DMS53 treated with DMSO at 0.1 percent for 48 hours (cell line): ENCODE data around the gene CTIF.

Source experiments
- DNase-seq: peaks from one replicate; lab custom pipeline; 2025; ENCODE audit not compliant: unreplicated experiment; lab: John Stamatoyannopoulos, UW

The CTIF gene

DNA sequence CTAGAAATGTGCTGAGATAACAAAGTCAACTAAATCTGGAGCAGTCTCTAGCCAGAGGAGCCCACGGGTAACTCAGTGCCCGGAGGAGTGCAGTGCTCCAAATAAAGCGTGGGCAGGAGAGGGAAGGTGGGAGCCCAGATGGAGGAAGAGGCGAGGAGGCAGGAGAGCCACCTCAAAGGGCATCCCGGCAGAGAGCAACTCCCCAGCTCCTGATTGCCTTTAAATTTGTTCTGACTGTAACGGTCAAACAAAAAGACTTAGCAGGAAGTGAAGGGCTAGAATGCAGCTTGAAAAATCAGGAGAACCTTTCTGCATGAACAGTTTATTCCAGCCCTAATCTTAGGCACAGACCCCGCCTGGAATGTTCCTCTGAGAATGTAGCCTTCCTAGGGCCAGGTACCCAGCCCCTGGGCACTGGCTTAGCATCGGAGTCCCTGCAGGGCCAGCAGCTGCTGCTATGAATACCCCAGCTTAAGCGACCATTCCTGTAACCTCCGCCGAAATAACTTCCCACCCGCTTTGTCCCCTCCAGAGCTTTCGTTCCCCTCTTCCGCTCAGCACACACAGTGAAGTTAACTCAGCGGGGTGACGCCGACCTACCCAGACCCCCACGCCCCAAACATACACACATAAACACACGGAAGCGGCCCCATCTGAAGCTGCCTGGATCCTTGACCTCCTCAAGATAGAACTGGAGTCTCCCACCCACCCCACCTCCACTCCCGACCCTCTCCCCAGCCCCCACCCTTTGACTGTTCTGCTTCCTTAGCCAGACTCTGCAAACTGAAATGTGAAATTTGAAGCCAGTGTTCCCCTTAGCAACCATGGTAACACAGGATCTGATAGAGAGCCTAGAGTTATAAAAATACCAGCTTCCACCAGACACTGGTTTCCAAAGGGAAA is 288.7 kb downstream of the CTIF start:
- DNase-seq: no peak

DNA sequence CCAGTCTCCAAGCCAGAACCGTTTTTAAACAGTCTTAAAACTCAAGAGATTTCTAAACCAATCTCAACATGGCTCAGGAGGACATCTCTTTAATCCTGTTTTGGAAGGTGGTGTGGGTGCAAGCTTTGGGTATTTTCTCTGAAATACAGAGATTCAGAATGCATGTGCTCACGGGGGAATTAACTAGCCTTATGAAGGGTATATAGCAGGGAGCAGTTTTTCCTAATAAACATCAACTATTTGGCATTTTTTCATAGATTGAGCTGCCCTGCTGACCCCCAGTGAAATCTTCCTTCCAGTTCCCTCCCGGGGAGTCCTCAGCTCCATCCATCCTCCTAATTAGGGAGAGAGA is 289.3 kb downstream of the CTIF start:
- no peak for DNase-seq

DNA sequence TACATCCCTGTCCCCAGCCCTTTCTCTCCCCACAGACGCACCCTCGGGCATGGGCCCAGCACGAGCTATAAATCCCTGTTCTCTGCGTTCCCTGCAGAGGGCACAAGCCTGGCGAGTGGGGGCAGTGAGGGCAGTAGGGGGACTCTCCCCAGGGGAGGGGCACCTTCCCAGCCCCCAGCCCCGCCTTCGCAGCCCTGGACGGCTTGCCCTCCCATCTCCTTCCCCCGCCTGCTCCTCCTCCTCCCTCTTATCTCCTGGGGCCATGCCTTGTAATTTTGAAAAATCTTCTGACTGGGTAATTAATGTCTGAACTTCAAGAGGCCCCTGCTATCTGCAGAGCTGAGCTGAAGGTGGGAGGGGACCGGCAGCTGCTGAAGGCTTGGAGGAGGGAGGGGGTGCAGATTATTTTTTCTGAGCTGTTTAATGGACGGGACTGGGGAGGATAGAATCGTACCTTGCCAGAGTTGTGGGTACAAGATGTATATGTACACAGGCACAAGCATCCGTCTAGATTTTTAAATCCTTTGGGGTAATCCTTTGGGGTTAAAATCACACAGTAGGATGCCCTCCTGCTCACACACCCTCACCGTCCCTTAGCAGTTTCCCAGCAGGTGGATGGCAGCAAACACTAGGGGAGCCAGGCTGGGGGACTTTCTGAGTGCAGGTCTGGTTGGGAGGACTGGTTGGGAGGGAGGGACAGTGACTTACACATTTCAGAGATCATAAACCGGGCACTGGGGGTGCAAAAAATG is 290.0 kb downstream of the CTIF start:
- DNase-seq: no peak

DNA sequence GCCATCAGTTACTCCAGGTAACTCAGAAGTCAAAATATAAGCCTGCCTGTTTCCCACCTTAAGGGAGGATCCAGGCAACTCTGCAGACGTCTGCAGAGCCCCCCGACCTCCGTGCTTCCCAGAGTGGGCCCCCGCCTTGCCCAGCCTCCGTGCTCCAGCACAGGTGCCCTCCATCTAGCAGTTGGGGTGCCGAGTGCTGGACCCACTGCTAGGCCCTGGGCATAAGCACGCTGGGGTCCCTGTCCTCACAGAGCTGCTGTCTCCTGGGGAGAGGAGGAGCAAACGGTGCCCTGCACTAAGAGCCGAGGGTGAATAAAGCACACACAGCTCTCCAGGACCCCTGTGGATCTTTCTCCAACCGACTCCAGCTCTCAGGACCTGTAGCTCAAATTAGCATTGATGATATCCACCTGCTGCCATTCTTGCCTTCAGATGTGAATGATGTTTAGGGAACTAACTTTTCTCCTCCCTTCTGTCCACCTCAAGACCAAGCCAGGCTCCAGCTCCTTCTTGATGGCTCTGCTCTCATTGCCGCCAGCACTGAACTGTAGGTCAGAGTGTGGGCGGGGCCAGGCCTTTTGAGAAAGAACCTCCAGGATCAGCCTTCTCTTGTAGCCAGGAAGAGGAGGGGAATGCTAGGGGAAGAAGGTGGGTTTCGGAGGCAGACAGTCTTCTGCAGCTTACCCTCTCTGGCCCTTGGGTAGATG is 290.8 kb downstream of the CTIF start:
- no peak for DNase-seq

DNA sequence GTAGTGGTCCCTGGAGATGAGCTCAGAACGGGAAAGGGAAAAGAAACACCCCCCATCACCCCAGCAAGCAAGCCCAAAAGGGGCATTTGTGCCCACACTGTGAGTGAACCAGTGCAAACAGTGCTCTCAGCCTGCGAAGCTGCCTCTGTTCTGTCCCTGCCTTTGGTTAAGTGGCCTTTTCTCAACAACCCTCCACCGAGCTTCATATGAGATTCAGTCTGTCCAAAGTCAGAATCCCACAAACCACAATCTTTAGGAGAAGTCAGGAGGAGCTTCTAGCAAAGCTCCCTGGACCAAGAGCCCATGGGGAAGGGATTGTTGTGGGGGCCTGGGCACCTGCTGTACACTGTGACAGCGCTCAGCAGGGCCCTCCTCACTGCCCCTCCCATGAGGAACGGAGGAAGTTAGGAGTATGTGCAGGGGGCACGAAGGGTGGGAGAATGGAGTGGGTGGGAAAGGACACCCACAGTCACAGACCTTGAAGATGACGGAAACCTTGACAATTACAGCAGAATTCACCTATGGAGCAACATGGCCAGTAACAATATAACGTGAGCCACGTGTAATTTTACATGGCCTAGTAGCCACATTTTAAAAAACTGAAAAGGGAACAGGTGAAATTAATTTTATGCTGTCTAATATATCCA is 292.4 kb downstream of the CTIF start:
- DNase-seq: no peak

DNA sequence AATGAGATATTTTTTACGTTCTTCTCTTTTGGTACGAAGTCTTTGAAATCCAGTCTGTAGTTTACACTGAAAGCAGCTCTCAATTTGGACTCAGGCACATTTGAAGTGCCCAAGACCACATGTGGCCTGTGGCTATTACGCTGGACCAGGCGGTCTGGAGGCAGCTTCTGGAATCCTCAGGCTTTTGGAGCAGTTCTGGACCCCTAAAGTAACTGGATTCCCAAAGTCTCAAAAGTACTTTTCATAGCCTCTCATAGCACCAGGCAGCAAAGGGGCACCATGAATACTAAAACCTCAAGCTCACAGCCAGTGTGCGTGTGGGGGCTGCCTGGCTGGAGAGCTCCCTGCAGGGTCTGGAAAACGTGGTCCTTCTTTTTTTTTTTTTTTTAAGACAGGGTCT is 293.0 kb downstream of the CTIF start:
- DNase-seq: no peak

DNA sequence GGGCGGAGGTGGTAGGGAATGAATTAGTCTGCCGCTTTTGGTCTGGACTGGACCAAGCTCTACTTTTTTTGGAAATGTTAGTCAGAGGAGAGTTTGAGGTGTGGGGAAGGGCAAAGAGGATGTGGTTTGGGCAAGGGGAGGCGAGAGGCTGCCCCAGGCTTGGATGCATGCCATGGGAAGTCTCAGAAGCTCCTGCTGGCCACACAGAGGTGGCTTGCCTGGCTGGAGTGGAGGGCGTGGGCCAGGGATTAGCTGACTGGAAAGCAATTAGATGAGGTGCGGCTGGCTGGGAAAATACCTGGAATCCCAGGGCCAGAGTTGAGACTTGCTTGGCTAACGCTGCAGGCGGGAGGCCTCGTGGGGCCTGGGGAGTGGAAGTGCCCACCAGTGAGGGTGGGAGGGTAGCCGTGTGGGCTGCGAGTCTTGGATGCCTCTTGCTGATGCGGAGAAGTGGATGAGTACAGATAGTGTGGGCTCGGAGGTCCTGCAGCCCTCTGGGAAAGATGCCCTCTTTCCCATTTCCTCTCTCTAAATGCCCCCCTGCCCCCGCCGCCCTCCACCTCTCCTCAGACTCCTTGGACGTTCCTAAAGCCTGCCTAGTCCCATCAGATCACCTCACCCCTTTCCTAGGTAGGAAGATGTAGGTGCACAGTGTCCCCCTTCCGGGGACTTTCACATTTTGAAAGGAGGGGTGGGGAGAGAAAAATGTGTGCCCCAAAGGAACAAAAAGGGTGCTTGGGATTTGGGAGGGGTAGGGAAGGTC is 294.3 kb downstream of the CTIF start:
- no peak for DNase-seq

DNA sequence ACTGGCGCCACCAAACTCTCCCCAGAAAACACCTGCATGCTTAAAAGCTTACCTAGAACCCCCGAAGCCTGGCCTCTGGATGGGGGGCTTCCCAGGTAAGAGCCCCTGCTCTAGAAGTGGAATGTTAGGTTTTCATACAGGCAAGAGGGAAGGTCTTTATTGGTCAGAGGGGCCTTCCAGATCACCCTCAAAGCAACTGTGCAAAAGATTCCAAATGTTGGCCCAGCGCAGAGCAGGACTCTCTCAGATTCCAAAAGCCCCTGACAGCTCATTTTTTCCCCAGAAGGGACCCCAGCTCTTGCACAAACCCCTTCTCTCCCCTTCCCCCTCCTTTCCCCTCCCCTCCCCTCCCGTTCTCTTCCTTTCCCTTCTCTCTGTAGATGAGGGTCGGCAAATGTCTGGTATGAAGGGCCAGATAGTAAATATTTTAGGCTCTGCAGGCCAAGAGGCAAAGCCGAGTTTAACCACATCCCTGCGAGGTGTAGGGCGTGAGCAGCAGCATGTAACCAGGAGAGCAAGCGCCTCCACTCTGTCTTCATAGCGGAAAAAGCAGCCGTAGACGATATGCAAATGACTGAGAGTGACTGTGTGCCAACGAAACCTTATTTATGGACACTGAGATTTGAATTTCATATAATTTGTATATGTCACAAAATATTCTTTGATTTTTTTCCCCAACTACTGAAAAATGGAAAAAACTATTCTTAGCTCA is 295.0 kb downstream of the CTIF start:
- DNase-seq: no peak

DNA sequence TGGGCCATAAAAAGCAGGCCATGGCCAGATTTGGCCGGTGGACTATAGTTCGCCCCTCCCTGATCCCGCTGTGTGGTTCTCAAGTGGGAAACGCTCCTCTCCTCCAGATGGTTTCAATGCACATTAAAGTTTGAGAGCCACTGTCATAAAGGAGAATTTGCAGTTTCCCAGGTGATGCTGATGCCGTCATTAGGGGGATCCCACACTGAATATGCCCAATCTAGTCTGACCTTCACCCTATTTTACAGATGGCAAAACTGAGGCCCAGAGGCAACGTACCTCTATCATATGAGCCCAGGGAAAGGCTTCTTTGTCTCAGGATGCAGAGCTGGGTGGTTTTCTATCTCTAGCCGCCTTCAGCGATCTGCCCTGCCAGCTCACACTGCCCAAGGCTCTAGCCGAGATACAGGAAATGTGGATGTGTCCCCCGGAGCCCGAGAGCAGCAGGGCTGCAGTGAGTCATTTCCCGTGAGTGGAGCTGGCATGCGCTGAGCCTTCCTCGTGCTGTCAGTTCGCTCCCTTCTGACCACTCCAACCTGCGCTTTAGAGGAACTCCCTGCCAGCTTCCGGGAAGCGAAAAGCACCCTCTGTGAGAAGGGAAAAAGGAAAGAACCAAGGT is 295.7 kb downstream of the CTIF start:
- DNase-seq: no peak

- DNase-seq: no peak
Measured at GRCh38 chr18:48835119-48835518, 296.3 kb downstream of the CTIF start.

DNA sequence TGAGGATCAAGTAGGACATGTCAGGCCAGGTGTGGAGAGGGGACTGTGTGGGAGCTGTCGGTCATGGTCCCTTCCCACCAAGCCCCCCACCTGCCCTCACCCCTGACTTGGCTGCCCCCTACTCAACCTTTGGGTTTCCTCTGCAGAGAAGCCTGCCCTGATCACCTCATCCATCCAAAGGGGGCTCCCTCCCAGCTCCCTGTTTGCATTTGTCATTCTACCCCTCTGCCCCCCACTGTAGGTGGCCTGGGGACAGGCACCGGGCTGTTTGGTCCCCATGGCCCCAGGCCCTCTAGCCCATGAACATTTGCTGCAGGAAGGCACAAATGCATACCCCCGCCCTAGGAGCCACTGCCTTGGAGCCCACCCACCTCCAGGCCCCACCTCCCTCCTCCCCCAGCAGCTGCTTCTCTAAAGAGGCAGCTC is 296.9 kb downstream of the CTIF start:
- DNase-seq: no peak

GRCh38 chr18:48836231-48836805 is 297.5 kb downstream of the CTIF start:
- no peak for DNase-seq

GRCh38 chr18:48836806-48837615 is 298.2 kb downstream of the CTIF start:
- no peak for DNase-seq

DNA sequence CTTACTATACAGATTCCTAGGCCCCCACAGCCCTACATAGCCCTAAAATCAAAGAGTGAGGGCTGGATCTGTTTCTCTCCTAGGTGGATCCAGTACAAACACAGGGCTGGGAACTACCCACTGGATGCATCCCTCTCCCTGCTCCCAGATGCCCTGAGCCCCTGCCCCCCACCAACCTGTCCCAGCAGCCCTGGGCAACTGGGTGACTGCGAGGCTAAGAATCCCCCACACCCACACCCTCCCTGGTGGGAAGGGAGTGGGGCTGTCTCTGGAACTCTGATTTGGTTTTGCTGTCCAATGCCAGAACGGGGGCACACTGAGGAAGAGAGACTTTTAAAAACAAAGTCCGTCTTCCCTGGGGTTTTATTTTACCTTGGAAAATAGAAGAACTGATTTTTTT is 298.8 kb downstream of the CTIF start:
- DNase-seq: no peak

DNA sequence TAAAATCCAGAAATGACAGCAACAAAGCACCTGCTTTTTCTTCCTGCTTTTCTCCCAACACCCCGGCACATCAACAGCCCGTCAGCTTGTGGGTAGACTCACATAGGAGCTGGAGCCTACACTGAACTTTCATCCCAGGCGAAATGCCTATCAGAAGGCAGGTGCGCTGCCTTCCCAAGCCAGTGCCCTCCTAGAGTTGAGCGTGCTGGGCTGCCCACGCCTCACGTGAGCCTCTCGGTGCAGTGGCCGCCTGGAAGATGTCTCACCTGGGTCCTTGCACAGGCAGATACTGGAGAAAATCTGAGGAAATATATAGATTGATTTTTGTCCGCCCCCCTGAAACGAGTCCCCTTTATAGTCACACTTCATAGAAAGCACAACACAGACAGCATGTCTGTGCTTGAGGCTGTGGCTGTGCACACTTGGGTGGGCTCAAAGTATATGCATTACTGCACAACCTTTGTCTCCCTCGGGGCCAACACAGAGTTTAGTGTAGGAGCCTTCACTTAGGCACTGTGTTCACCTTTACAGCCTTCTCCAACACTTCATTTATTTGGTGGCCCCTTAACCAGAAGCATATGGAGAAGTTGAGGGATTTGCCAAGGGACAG is 299.4 kb downstream of the CTIF start:
- no peak for DNase-seq

GRCh38 chr18:48838921-48839818 is 300.3 kb downstream of the CTIF start:
- DNase-seq: no peak
